GM12864 (cell line): Measurements from ENCODE around the gene GFAP.

ENCODE experiments used
- DNase-seq: peaks from one replicate; pipeline ENCODE4 v3.0.0-alpha.2; 2011; ENCODE audit warnings: low read depth
- H3K4me3 ChIP-seq: 2 replicates; pipeline ENCODE4 v1.5.1; 2011; ENCODE audit warnings: mild to moderate bottlenecking, low read depth, low read length, control low read depth
- TF ChIP-seq, protein P1 (sequence below): IDR thresholded peaks from 2 replicates; pipeline ENCODE4 v1.5.1; 2011; ENCODE audit warnings: low read depth, mild to moderate bottlenecking, moderate library complexity, low read length, control low read depth, inconsistent platforms; ENCODE audit errors: missing control alignments

GFAP gene

GRCh38 chr17:44905006-44906000, 10.0 kb downstream of the GFAP start:
- no peak for DNase-seq
- TF ChIP-seq, protein P1, sequence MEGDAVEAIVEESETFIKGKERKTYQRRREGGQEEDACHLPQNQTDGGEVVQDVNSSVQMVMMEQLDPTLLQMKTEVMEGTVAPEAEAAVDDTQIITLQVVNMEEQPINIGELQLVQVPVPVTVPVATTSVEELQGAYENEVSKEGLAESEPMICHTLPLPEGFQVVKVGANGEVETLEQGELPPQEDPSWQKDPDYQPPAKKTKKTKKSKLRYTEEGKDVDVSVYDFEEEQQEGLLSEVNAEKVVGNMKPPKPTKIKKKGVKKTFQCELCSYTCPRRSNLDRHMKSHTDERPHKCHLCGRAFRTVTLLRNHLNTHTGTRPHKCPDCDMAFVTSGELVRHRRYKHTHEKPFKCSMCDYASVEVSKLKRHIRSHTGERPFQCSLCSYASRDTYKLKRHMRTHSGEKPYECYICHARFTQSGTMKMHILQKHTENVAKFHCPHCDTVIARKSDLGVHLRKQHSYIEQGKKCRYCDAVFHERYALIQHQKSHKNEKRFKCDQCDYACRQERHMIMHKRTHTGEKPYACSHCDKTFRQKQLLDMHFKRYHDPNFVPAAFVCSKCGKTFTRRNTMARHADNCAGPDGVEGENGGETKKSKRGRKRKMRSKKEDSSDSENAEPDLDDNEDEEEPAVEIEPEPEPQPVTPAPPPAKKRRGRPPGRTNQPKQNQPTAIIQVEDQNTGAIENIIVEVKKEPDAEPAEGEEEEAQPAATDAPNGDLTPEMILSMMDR, result no peak

DNA sequence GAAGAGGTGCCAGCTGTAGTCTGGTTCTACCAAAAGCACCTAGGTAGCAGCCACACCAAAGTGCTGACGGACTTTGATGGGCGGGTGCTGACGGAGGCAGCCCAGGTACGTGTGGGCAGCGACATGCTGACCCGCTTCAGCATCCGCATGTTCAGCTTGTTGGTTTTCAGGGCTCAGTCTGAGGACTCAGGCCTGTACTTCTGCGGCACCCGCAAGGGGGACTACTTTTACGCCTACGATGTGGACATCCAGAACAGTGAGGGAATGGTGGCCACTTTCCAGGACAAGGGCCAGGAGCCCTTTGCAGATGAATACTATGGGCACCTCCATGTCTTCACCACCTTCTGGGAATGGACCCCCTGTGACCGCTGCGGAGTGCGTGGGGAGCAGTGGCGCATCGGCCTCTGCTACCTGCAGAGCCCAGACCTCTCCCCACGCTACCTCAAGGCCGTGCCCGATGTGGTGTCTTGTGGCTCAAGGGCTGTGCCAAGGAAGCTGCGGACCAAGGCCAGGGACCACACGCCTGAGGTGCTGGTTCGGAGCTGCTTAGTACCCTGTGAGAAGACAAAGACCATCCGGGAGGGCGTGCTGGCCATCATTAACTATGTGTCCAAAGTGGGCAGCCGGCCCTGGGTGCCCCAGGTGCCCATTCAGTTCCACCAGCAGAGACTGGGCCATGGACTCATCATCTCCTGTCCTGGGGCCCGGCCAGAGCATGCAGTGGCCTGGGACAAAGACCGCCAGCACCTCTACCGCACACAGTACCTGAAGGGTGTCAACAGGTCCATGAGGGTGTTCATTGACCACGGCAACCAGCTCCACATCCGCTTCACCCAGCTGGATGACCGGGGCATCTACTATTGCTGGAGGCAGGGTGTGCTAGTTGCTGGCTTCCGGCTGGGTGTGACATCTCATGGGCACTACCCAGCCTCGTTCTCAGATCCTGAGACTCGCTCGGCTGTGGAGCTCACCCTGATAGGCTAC, 11.0 kb downstream of the GFAP start:
- TF ChIP-seq, protein P1, result no peak
- DNase-seq, result no peak
- no peak overlapping the region for H3K4me3 ChIP-seq

More at GRCh38 chr17:44905006-44906000, 10.0 kb downstream of the GFAP start:
- no peak overlapping the region for H3K4me3 ChIP-seq

GRCh38 chr17:44903012-44903685, 12.2 kb downstream of the GFAP start:
- TF ChIP-seq, protein P1, result no peak
- DNase-seq, result no peak
- no peak overlapping the region for H3K4me3 ChIP-seq

GRCh38 chr17:44902135-44902760, 13.1 kb downstream of the GFAP start:
- TF ChIP-seq, protein P1, result no peak
- no peak overlapping the region for H3K4me3 ChIP-seq
- DNase-seq, result no peak

GRCh38 chr17:44901411-44901921, 13.8 kb downstream of the GFAP start:
- TF ChIP-seq, protein P1, result no peak
- DNase-seq, result no peak
- H3K4me3 ChIP-seq, result no peak overlapping the region

DNA sequence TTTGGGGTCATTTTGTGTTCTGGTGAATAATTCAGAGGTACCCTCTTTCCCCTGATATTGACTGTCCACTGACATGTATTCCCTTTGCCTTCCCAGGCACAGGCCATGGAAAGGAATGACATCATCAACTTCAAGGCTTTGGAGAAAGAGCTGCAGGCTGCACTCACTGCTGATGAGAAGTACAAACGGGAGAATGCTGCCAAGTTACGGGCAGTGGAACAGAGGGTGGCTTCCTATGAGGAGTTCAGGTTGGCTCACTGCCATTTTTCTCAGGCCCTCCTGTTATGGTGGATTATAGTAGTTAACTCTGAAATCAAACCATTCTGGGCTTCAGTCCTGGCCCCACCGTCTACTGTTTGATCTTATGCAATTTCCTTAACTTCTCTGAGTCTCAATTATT, 14.4 kb downstream of the GFAP start:
- TF ChIP-seq, protein P1, result no peak
- DNase-seq, result no peak
- H3K4me3 ChIP-seq, result no peak overlapping the region
